ENCODE data around the gene UGCG.
"Not testable (repeated sequence)": the region's sequence is repeated elsewhere in the genome, so short reads cannot be mapped to it uniquely, and the experiment has no call there.

Gene UGCG

GRCh38 chr9:111939322-111939721 lies 42.7 kb downstream of the UGCG start:
- no peak overlapping the region for H3K27ac ChIP-seq
- H3K4me3 ChIP-seq: no peak overlapping the region
- no peak for TF ChIP-seq CTCF (IDR thresholded peaks at IDR 0.05)
- no peak for DNase-seq (ENCODE audit: low spot score)

GRCh38 chr9:111940697-111941096 lies 44.1 kb downstream of the UGCG start:
- TF ChIP-seq CTCF (IDR thresholded peaks at IDR 0.05): no peak
- Histone ChIP-seq H3K27ac (no peak overlapping the region), H3K4me3 (no peak overlapping the region)
- no peak for DNase-seq (ENCODE audit: low spot score)

GRCh38 chr9:111943200-111943599 lies 46.6 kb downstream of the UGCG start:
- no peak for TF ChIP-seq CTCF (IDR thresholded peaks at IDR 0.05)
- H3K4me3 ChIP-seq: no peak overlapping the region
- H3K27ac ChIP-seq: no peak overlapping the region
- DNase-seq (ENCODE audit: low spot score): no peak

- no peak for DNase-seq (ENCODE audit: low spot score)
- Histone ChIP-seq H3K27ac (no peak overlapping the region), H3K4me3 (no peak overlapping the region)
- TF ChIP-seq CTCF (IDR thresholded peaks at IDR 0.05): no peak
These were observed 47.1 kb downstream of the UGCG start for GRCh38 chr9:111943746-111944145.

- Histone ChIP-seq H3K4me3 (no peak overlapping the region), H3K27ac (no peak overlapping the region)
- DNase-seq (ENCODE audit: low spot score): no peak
- no peak for TF ChIP-seq CTCF (IDR thresholded peaks at IDR 0.05)
These were observed 47.7 kb downstream of the UGCG start for GRCh38 chr9:111944241-111944866.

GRCh38 chr9:111945216-111945615 lies 48.6 kb downstream of the UGCG start:
- H3K27ac ChIP-seq: no peak overlapping the region
- no peak overlapping the region for H3K4me3 ChIP-seq
- no peak for TF ChIP-seq CTCF (IDR thresholded peaks at IDR 0.05)
- no peak for DNase-seq (ENCODE audit: low spot score)

- not testable (repeated sequence) for H3K4me3 ChIP-seq
These were observed 51.5 kb downstream of the UGCG start for GRCh38 chr9:111948109-111948508.

More at GRCh38 chr9:111948109-111948508, 51.5 kb downstream of the UGCG start:
- H3K27ac ChIP-seq; DNase-seq (ENCODE audit: low spot score): not testable (repeated sequence)

All from coronary artery (tissue), 2 donors.